NCI-H748 (cell line): ENCODE measurements around the gene TFEB.

Experiments
- DNase-seq: peaks from one replicate; lab custom pipeline; 2025; ENCODE audit not compliant: unreplicated experiment; lab: John Stamatoyannopoulos, UW

The TFEB gene

GRCh38 chr6:41655176-41655575 lies 80.2 kb downstream of the TFEB start:
- no peak for DNase-seq

GRCh38 chr6:41654698-41655151 lies 80.7 kb downstream of the TFEB start:
- no peak for DNase-seq

GRCh38 chr6:41654151-41654697 lies 81.2 kb downstream of the TFEB start:
- no peak for DNase-seq

GRCh38 chr6:41653691-41654090 lies 81.7 kb downstream of the TFEB start:
- DNase-seq, result no peak

GRCh38 chr6:41652866-41653652 lies 82.3 kb downstream of the TFEB start:
- DNase-seq, result peak; percentile 71

- DNase-seq, result no peak
Measured at GRCh38 chr6:41651962-41652657, 83.3 kb downstream of the TFEB start.

GRCh38 chr6:41651246-41651961 lies 84.0 kb downstream of the TFEB start:
- DNase-seq, result no peak

GRCh38 chr6:41650120-41650519 lies 85.3 kb downstream of the TFEB start:
- DNase-seq, result no peak

- no peak for DNase-seq
Measured at GRCh38 chr6:41649596-41649995, 85.8 kb downstream of the TFEB start.

GRCh38 chr6:41648921-41649320 lies 86.5 kb downstream of the TFEB start:
- DNase-seq, result no peak

- DNase-seq, result no peak
Measured at GRCh38 chr6:41648070-41648585, 87.3 kb downstream of the TFEB start.

- no peak for DNase-seq
Measured at GRCh38 chr6:41647061-41647511, 88.3 kb downstream of the TFEB start.

- no peak for DNase-seq
Measured at GRCh38 chr6:41646026-41646795, 89.2 kb downstream of the TFEB start.

- DNase-seq, result no peak
Measured at GRCh38 chr6:41645007-41645618, 90.3 kb downstream of the TFEB start.

GRCh38 chr6:41644297-41644879 lies 91.0 kb downstream of the TFEB start:
- no peak for DNase-seq

GRCh38 chr6:41643899-41644269 lies 91.5 kb downstream of the TFEB start:
- DNase-seq, result no peak

GRCh38 chr6:41642960-41643898 lies 92.2 kb downstream of the TFEB start:
- no peak for DNase-seq

GRCh38 chr6:41642090-41642959 lies 93.1 kb downstream of the TFEB start:
- no peak for DNase-seq
